GM18508 (cell line): ENCODE results near the gene NMT2.
A peak's percentile ranks its signal among the peaks of the same experiment; 100 is the strongest.
"Not testable (repeated sequence)": the region's sequence is repeated elsewhere in the genome, so short reads cannot be mapped to it uniquely, and the experiment has no call there.

Source experiments
- ATAC-seq: cut with Tn5 transposase; IDR thresholded peaks from one replicate; pipeline ENCODE4 v1.9.1; 2021; ENCODE audit warnings: moderate number of reproducible peaks; ENCODE audit not compliant: insufficient read depth, unreplicated experiment

The NMT2 gene

GRCh38 chr10:15168291-15168785, at the start of gene NMT2:
NMT2 (minus strand) TSS chr10:15168693; CDS start chr10:15168612, 81 bp downstream.
- ATAC-seq, result peak; percentile 45

- ATAC-seq, result no peak
Measured at GRCh38 chr10:15216700-15217099, 48.2 kb upstream of the NMT2 start.

GRCh38 chr10:15214237-15214636, 45.7 kb upstream of the NMT2 start:
- ATAC-seq, result no peak

- ATAC-seq, result no peak
Measured at GRCh38 chr10:15213461-15213861, 45.0 kb upstream of the NMT2 start.

- ATAC-seq, result no peak
Measured at GRCh38 chr10:15211464-15211979, 43.0 kb upstream of the NMT2 start.

GRCh38 chr10:15210521-15210920, 42.0 kb upstream of the NMT2 start:
- no peak for ATAC-seq

- no peak for ATAC-seq
Measured at GRCh38 chr10:15209827-15210509, 41.5 kb upstream of the NMT2 start.

GRCh38 chr10:15208221-15208620, 39.7 kb upstream of the NMT2 start:
- ATAC-seq, result no peak

- ATAC-seq, result not testable (repeated sequence)
Measured at GRCh38 chr10:15207410-15207809, 38.9 kb upstream of the NMT2 start.

GRCh38 chr10:15202639-15203038, 34.1 kb upstream of the NMT2 start:
- ATAC-seq, result no peak

GRCh38 chr10:15202301-15202621, 33.8 kb upstream of the NMT2 start:
- ATAC-seq, result not testable (repeated sequence)

- ATAC-seq, result no peak
Measured at GRCh38 chr10:15201589-15202300, 33.3 kb upstream of the NMT2 start.

GRCh38 chr10:15200626-15201025, 32.1 kb upstream of the NMT2 start:
- ATAC-seq, result no peak

GRCh38 chr10:15197911-15198310, 29.4 kb upstream of the NMT2 start:
- no peak for ATAC-seq

- ATAC-seq, result no peak
Measured at GRCh38 chr10:15197276-15197675, 28.8 kb upstream of the NMT2 start.

GRCh38 chr10:15196021-15196834, 27.7 kb upstream of the NMT2 start:
- ATAC-seq, result peak; percentile 63

- no peak for ATAC-seq
Measured at GRCh38 chr10:15189133-15189885, 20.8 kb upstream of the NMT2 start.

- no peak for ATAC-seq
Measured at GRCh38 chr10:15188603-15189002, 20.1 kb upstream of the NMT2 start.

- no peak for ATAC-seq
Measured at GRCh38 chr10:15183689-15184481, 15.4 kb upstream of the NMT2 start.
